IMR-90 (cell line): ENCODE data around the gene CD300LF.

ENCODE experiments used
- CHD1 ChIP-seq: IDR thresholded peaks from 2 replicates; pipeline ENCODE4 v1.6.1; 2012; ENCODE audit warnings: low read depth, low read length, improper control_type of control experiment
- CTCF ChIP-seq: conservative IDR thresholded peaks from 2 replicates; pipeline ENCODE4 v1.5.1; 2012; ENCODE audit warnings: mild to moderate bottlenecking, low read depth, low read length, improper control_type of control experiment
- FOS ChIP-seq: fragments of 150-350 bp; IDR thresholded peaks from 2 replicates; pipeline ENCODE4 v1.6.1; 2016; ENCODE audit warnings: low read depth, low read length
- MAFK ChIP-seq: IDR thresholded peaks from 2 replicates; pipeline ENCODE4 v1.6.1; 2012; ENCODE audit warnings: low read depth, low read length, improper control_type of control experiment
- POLR2A ChIP-seq: IDR thresholded peaks from 2 replicates; pipeline ENCODE4 v1.6.1; 2012; ENCODE audit warnings: mild to moderate bottlenecking, low read depth, low read length
- RAD21 ChIP-seq: IDR thresholded peaks from 2 replicates; pipeline ENCODE4 v1.6.1; 2012; ENCODE audit warnings: low read length, improper control_type of control experiment
- RFX5 ChIP-seq: IDR thresholded peaks from 2 replicates; pipeline ENCODE4 v1.8.0; 2012; ENCODE audit warnings: low read depth, mild to moderate bottlenecking, low read length, moderate library complexity
- SMC3 ChIP-seq: fragments of 150-350 bp; IDR thresholded peaks from 2 replicates; pipeline ENCODE4 v1.6.1; 2016; ENCODE audit warnings: low read depth, mild to moderate bottlenecking, antibody characterized with exemption, low read length, moderate library complexity

- no peak for TF ChIP-seq CTCF
- TF ChIP-seq SMC3: no peak
- no peak for TF ChIP-seq POLR2A
- no peak for TF ChIP-seq MAFK
- TF ChIP-seq CHD1: no peak
- no peak for TF ChIP-seq RFX5
- TF ChIP-seq RAD21: no peak
- no peak for TF ChIP-seq FOS
Observed at GRCh38 chr17:74658620-74659019, 54.1 kb downstream of the CD300LF start.
